Activated CD4-positive, alpha-beta T cell treated with anti-CD3 and anti-CD28 coated beads, Interleukin-2, amount 10 ng/mL, durations not matched to agents 24 days and 14 days (primary cell): ENCODE measurements around the gene SPRY4. TPM values are rescaled to one million over a fixed set of nuclear protein-coding genes. Genes with fewer than 3 reads are reported as not detected.
A peak's percentile ranks its signal among the peaks of the same experiment; 100 is the strongest.
"Not testable (repeated sequence)": the region's sequence is repeated elsewhere in the genome, so short reads cannot be mapped to it uniquely, and the experiment has no call there.

Experiments
- DNase-seq: peaks from one replicate; pipeline ENCODE4 v3.0.0; 2022
- H3K27ac Mint-ChIP-seq: one replicate; pipeline ENCODE4 v1.8.0; 2022; ENCODE audit warnings: mild to moderate bottlenecking, mixed read lengths
- H3K27me3 Mint-ChIP-seq: one replicate; pipeline ENCODE4 v1.8.0; 2022; ENCODE audit warnings: mixed read lengths
- H3K36me3 Mint-ChIP-seq: one replicate; pipeline ENCODE4 v1.8.0; 2022; ENCODE audit warnings: low read depth, mild to moderate bottlenecking, mixed read lengths
- H3K4me1 Mint-ChIP-seq: one replicate; pipeline ENCODE4 v1.8.0; 2021; ENCODE audit warnings: mixed read lengths
- H3K4me3 Mint-ChIP-seq: one replicate; pipeline ENCODE4 v1.8.0; 2022; ENCODE audit warnings: mild to moderate bottlenecking, moderate library complexity, mixed read lengths
- H3K9me3 Mint-ChIP-seq: one replicate; pipeline ENCODE4 v1.8.0; 2021; ENCODE audit warnings: mixed read lengths
- intact Hi-C: fragments of 100-400 bp; cut with micrococcal nuclease; formaldehyde crosslinking; loops from one replicate; pipeline ENCODE4 v1.15.1; 2023
- total RNA-seq: library from RNA; stranded (reverse); gene quantifications from 2 replicates; pipeline ENCODE4 v1.2.3, GENCODE V29; 2022

Gene SPRY4
- total RNA-seq, 1 donor from 2014 or later: 1.5 TPM

DNA sequence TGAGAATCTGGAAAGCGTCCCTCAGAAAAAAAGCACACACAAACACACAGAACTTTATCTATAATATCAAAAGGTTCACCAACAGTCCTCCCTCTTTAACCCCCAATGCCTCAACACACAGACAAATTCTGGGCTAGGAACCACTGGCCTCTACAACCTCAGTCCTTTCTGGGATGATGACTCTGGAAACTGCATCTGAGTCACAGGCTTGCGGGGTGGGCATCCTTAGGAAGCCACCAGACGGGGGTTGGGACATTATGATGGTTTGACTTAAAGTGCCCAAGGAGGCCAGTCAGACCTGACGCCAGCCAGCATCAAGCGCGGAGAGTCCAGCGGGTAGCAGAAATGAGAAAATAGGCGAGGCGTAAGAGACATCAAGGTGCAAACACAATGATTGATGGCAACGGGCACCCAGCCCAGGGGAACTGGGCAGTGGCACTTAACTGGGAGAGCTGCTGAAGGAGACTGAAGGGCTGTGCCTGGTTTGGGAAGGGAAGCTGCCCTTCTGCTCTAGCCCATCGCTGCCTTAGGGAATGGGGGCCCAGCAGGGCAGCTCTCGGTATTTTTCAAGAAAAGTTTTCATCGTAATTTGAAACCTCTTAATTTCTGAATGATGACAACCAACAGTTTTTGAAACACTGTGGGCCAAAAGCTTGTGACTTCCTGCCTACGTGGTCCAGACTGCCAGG is 20.7 kb downstream of the SPRY4 start:
- Mint-ChIP-seq H3K27me3 (no peaks in the 10 kb centered on the region), H3K9me3 (no peaks in the 10 kb centered on the region), H3K4me3 (no peak overlapping the region), H3K36me3 (no peaks in the 10 kb centered on the region), H3K27ac (no peak overlapping the region), H3K4me1 (peaks cover 4% of the 10 kb centered on the region)
- intact Hi-C loops: no loop called here
- no peak for DNase-seq

GRCh38 chr5:142303565-142303964 is 21.3 kb downstream of the SPRY4 start:
- intact Hi-C loops: no loop called here
- DNase-seq: no peak
- Mint-ChIP-seq H3K27ac (no peak overlapping the region), H3K4me3 (no peak overlapping the region), H3K9me3 (no peaks in the 10 kb centered on the region), H3K36me3 (no peaks in the 10 kb centered on the region), H3K27me3 (no peaks in the 10 kb centered on the region), H3K4me1 (peaks cover 4% of the 10 kb centered on the region)

DNA sequence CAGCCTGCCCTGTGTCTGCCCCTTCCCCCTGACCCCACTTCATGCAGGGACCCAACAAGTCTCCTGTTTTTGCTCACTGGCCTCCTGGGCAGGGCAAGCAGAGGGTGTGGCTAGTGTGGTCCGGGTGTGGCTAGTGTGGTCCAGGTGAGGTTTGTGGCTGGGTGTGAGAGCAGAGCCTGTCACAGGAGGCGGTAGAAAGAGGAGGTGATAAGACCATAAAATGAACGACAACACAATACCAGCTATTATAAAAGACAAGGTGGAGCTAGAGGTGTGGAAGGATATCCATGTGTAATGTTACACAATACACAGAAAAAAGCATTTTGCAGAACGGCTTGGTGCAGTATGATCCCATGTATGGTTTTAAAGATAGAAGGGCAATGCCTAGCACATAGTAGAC is 23.3 kb downstream of the SPRY4 start:
- no peak overlapping the region for H3K4me3 Mint-ChIP-seq
- H3K36me3 Mint-ChIP-seq: no peaks in the 10 kb centered on the region
- intact Hi-C loops: no loop called here
- DNase-seq: peak; percentile 60
- peaks cover 4% of the 10 kb centered on the region for H3K4me1 Mint-ChIP-seq
- peaks cover 2% of the 10 kb centered on the region for H3K27me3 Mint-ChIP-seq
- no peaks in the 10 kb centered on the region for H3K9me3 Mint-ChIP-seq
- H3K27ac Mint-ChIP-seq: no peak overlapping the region

DNA sequence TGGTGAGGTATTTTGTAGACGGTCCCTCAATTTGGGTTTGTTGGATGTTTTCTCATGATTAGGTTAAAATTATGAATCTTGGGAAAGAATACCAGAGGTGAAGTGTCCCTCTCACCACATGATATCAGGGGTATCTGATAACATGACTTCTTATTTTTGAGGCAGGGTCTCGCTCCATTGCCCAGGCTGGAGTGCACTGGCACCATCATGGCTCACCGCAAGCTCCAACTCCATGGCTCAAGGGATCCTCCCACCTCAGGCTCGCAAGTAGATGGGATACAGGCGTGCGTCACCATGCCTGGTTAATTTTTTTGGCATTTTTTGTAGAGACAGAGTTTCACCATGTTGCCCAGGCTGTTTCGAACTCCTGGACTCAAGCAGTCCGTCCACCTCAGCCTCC is 24.1 kb downstream of the SPRY4 start:
- Mint-ChIP-seq H3K27ac (no peak overlapping the region), H3K4me1 (peaks cover 4% of the 10 kb centered on the region), H3K36me3 (no peaks in the 10 kb centered on the region), H3K27me3 (peaks cover 5% of the 10 kb centered on the region), H3K4me3 (no peak overlapping the region), H3K9me3 (no peaks in the 10 kb centered on the region)
- intact Hi-C loops: no loop called here
- no peak for DNase-seq

DNA sequence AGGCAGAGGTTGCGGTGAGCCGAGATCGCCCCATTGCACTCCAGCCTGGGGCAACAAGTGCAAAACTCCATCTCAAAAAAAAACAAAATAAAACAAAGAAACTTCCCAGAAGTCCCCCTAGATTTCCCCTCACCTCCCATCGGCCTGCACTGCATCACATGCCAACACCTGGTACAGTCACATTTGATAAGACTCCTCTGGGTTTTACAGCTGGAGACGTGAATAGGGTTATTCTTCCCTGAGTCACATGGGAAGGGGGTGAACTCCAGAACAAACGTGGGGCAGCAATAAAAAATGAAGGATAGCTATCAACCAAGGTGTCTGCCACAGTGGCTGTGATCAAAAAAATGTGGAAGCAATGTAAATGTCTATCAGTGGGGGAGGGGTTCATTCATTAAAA is 26.0 kb downstream of the SPRY4 start:
- intact Hi-C loops: no loop called here
- H3K4me3 Mint-ChIP-seq: no peak overlapping the region
- no peak overlapping the region for H3K27ac Mint-ChIP-seq
- no peaks in the 10 kb centered on the region for H3K9me3 Mint-ChIP-seq
- H3K27me3 Mint-ChIP-seq: peaks cover 5% of the 10 kb centered on the region
- H3K4me1 Mint-ChIP-seq: peaks cover 4% of the 10 kb centered on the region
- no peak for DNase-seq
- no peaks in the 10 kb centered on the region for H3K36me3 Mint-ChIP-seq

GRCh38 chr5:142297786-142298185 is 27.0 kb downstream of the SPRY4 start:
- H3K4me3 Mint-ChIP-seq, H3K27ac Mint-ChIP-seq, DNase-seq, H3K9me3 Mint-ChIP-seq, intact Hi-C loops, H3K4me1 Mint-ChIP-seq, H3K36me3 Mint-ChIP-seq, H3K27me3 Mint-ChIP-seq: not testable (repeated sequence)

DNA sequence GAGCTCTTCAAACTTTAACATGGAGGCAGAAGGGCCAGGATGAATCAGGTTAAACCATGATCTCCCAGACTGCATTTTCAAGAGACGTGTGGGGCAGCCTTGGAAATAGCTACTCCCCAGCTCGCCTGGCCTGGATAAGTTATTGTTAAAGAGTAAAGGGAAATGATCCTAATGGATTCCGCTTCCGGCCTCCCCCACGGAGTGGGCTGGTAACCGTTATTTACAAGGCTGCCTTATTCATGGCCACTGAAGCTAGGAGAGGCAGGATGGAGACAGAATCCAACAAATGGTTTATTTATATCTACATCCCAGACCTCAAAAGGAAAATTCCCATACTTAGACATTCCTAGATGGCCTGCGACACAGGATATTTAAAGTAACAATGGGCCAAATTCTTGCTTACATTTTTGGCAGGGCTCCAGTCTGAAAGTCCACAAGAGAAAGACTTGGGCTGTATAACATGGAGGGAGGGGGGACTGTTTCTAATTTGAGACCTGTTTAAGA is 27.9 kb downstream of the SPRY4 start:
- Mint-ChIP-seq H3K27me3 (peaks cover 5% of the 10 kb centered on the region), H3K4me1 (peaks cover 8% of the 10 kb centered on the region), H3K9me3 (no peaks in the 10 kb centered on the region), H3K36me3 (no peaks in the 10 kb centered on the region), H3K4me3 (no peak overlapping the region), H3K27ac (no peak overlapping the region)
- DNase-seq: no peak
- intact Hi-C loops: no loop called here

- intact Hi-C loops: no loop called here
- no peak for DNase-seq
- no peaks in the 10 kb centered on the region for H3K36me3 Mint-ChIP-seq
- peaks cover 5% of the 10 kb centered on the region for H3K27me3 Mint-ChIP-seq
- H3K9me3 Mint-ChIP-seq: no peaks in the 10 kb centered on the region
- H3K4me1 Mint-ChIP-seq: peaks cover 4% of the 10 kb centered on the region
- no peak overlapping the region for H3K4me3 Mint-ChIP-seq
- H3K27ac Mint-ChIP-seq: no peak overlapping the region
Observed at GRCh38 chr5:142295960-142296860, 28.6 kb downstream of the SPRY4 start.

DNA sequence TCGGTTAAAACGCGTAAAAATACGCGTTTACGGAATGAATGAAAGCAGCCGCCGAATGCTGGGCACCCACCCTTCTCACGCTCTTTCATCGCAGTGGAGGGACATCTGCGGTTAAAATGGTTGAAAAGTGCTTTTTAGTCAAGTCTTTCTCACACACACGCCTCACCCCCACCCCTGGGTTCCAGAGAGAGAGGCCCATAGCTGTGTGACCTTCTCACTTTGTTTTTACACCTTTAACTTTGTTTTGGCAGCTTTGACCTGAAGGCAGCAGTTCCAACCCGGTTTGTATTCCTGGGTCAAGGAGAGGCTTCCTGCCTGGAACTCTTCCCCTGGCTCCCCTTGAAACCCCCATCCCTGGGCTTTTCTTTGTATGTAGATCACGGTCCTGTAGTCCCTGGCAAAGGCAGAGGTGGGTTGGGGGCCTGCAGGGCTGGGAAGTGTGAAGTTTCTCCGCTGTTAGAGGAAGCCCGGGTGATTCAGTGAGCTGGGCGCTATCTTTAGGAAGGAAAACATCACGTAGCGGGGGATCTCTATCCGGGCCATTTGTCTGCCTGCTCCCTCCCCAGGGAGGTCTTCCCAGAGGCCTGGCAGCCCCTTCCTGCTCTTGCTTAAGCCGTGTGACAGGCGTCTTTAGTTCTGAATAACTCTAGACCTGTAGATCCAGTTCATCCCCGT is 29.6 kb downstream of the SPRY4 start:
- no peak overlapping the region for H3K27ac Mint-ChIP-seq
- peaks cover 4% of the 10 kb centered on the region for H3K4me1 Mint-ChIP-seq
- no peak for DNase-seq
- H3K4me3 Mint-ChIP-seq: no peak overlapping the region
- H3K9me3 Mint-ChIP-seq: no peaks in the 10 kb centered on the region
- intact Hi-C loops: no loop called here
- H3K36me3 Mint-ChIP-seq: no peaks in the 10 kb centered on the region
- H3K27me3 Mint-ChIP-seq: peaks cover 5% of the 10 kb centered on the region

DNA sequence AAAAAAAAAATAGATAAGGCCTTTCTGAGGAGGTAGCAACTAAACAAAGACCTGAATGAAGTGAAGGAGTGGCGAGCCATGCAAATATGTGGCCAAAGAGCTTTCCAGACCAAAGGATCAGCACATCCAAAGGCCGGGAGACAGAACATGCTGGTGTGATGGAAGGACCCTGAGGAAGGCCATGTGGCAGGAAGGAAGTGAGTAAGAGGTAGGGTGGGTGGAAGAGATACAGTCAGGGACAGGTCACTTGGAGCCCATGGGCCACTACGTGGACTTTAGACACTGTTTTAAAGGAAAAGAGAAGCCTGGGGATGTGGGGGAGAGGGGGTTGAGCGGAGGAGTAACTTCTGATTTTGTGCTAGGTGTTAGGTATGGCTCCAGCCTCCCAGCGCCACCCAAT is 31.3 kb downstream of the SPRY4 start:
- Mint-ChIP-seq H3K36me3 (no peaks in the 10 kb centered on the region), H3K27me3 (peaks cover 5% of the 10 kb centered on the region), H3K4me1 (peaks cover 4% of the 10 kb centered on the region), H3K27ac (no peak overlapping the region), H3K4me3 (no peak overlapping the region), H3K9me3 (no peaks in the 10 kb centered on the region)
- intact Hi-C loops: no loop called here
- no peak for DNase-seq

DNA sequence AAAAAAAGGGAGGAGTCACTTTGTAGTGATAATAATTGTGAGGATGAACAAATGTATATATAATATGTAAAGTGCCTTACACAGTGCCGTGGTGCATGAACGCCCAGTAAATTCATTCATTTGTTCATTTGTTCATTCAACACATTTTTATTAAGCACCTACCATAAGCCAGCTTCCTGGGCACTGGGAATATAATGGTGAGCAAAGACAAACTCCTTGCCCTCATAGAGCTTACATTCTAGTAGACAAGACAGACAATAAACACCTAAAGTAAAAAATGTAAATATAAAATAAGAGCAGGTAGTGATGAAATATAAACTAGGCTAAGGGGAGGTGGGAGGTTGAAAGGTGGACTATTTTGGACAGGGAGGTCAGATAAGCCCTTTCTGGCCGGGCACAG is 32.0 kb downstream of the SPRY4 start:
- no peak overlapping the region for H3K27ac Mint-ChIP-seq
- DNase-seq: no peak
- peaks cover 5% of the 10 kb centered on the region for H3K4me1 Mint-ChIP-seq
- no peaks in the 10 kb centered on the region for H3K9me3 Mint-ChIP-seq
- intact Hi-C loops: no loop called here
- H3K36me3 Mint-ChIP-seq: no peaks in the 10 kb centered on the region
- H3K4me3 Mint-ChIP-seq: no peak overlapping the region
- H3K27me3 Mint-ChIP-seq: peaks cover 4% of the 10 kb centered on the region

DNA sequence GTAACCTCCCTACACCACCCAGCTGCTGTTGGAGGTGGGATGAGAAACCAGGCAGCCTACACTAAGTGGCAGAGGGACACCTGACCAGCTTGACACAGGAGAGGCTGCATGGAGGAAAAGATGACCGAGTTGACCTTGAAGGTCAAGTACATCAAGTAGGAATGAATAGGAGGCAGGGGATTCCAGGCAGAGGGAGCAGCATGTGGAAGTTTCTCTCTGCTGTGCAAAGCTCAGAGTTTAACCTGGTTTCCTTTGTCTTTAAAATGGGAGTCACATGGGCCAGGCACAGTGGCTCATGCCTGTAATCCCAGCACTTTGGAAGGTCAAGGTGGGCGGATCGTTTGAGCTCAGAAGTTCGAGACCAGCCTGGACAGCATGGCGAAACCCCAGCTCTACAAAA is 32.6 kb downstream of the SPRY4 start:
- no peak for DNase-seq
- H3K9me3 Mint-ChIP-seq: no peaks in the 10 kb centered on the region
- H3K36me3 Mint-ChIP-seq: no peaks in the 10 kb centered on the region
- peaks cover 11% of the 10 kb centered on the region for H3K4me1 Mint-ChIP-seq
- no peak overlapping the region for H3K4me3 Mint-ChIP-seq
- H3K27me3 Mint-ChIP-seq: peaks cover 4% of the 10 kb centered on the region
- no peak overlapping the region for H3K27ac Mint-ChIP-seq
- intact Hi-C loops: no loop called here

GRCh38 chr5:142290577-142291299 is 34.1 kb downstream of the SPRY4 start:
- no peak for DNase-seq
- intact Hi-C loops: no loop called here
- Mint-ChIP-seq H3K4me3 (no peak overlapping the region), H3K36me3 (no peaks in the 10 kb centered on the region), H3K27me3 (no peaks in the 10 kb centered on the region), H3K9me3 (no peaks in the 10 kb centered on the region), H3K27ac (no peak overlapping the region), H3K4me1 (peaks cover 14% of the 10 kb centered on the region)
